ENCODE results near the gene AMY2B.
"Not testable (repeated sequence)": the region's sequence is repeated elsewhere in the genome, so short reads cannot be mapped to it uniquely, and the experiment has no call there.

AMY2B gene

DNA sequence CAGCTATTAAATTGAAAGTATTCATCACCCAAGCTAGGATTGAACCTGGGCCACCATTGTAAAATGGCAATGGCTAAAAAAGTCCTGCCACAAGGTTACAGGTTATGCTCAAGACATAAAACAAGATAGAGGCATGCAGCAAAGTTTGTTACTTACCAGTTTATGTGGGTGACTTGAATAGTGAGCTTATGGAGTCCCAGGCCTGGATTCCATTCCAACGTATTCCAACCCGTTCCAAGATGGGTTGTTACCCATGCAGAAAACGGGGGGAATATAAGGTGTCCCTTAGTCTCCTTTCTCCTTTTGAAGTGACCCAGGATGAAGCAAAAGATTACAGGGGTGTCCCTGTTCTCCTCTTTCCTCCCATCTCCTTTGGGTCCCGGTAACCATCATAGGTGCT is 56.0 kb downstream of the AMY2B start:
- not testable (repeated sequence) for DNase-seq (ENCODE audit: low read depth)
